ENCODE data around the gene FBXO5.

FBXO5 gene, protein sequence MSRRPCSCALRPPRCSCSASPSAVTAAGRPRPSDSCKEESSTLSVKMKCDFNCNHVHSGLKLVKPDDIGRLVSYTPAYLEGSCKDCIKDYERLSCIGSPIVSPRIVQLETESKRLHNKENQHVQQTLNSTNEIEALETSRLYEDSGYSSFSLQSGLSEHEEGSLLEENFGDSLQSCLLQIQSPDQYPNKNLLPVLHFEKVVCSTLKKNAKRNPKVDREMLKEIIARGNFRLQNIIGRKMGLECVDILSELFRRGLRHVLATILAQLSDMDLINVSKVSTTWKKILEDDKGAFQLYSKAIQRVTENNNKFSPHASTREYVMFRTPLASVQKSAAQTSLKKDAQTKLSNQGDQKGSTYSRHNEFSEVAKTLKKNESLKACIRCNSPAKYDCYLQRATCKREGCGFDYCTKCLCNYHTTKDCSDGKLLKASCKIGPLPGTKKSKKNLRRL

GRCh38 chr6:152982904-152983636, at the start of gene FBXO5:
Gene FBXO5 (minus strand): TSS chr6:152983041. CDS start chr6:152982959, 82 bp downstream.
- H3K27ac ChIP-seq: peak within 1 kb of the TSS; percentile 97
- TF ChIP-seq ZFX (IDR thresholded peaks at IDR 0.05; ENCODE audit: borderline replicate concordance): no peak
- TF ChIP-seq CTCF (IDR thresholded peaks at IDR 0.05): no peak

DNA sequence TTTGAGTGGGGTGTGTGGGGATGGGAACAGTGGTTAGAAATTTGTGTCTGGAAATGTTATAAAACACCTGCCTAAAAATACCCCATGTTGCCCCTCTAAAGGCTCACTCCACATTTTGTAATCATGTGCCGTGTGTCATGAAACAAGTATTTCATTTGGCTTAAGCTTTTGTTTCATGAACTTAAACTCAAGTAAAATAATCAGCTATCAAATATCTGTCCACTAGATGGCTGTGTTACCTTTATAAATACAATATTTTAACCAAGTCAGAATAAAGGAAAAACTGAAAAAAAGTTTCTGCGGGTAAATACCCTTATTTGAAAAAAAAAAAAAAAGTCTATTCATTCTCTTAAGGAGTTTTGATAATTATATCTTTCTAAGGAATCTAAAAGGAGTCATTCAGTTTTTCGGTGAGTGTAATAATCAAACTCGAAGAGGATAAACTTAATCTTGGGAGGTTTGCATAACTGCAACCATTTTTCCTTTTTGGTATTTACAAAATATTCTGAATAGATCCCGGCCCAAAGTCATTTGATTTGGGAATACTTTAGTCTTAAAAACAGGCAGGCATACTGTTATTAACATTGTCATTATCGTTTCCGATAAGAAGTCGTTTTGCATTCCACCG, 49.5 kb upstream of the FBXO5 start:
- peak; percentile 61 for TF ChIP-seq CTCF (IDR thresholded peaks at IDR 0.05)
- no peak for TF ChIP-seq ZFX (IDR thresholded peaks at IDR 0.05; ENCODE audit: borderline replicate concordance)
- no peak overlapping the region for H3K27ac ChIP-seq

GRCh38 chr6:153031335-153031955, 48.6 kb upstream of the FBXO5 start:
- TF ChIP-seq CTCF (IDR thresholded peaks at IDR 0.05) (no peak), ZFX (IDR thresholded peaks at IDR 0.05; ENCODE audit: borderline replicate concordance) (no peak)

DNA sequence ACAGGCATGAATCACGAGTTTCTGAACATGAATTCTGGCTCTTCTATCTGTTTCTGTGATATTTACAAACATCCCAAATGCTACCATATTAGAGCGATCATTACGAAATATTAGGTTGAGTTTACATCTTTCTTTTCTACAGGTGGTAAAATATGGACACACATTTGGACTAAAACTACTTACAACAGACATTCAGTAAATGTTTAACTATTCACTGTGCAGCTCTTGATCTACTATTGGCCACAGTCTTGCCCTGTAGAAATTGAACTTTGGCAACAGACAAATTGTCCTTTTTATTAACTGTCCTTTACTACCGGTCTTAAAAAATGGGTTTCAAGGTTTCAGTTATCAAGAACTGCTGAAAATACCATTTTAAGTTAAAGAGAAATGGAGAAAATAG, 46.1 kb upstream of the FBXO5 start:
- TF ChIP-seq ZFX (IDR thresholded peaks at IDR 0.05; ENCODE audit: borderline replicate concordance): no peak
- TF ChIP-seq CTCF (IDR thresholded peaks at IDR 0.05): no peak
- no peak overlapping the region for H3K27ac ChIP-seq

More at GRCh38 chr6:153031335-153031955, 48.6 kb upstream of the FBXO5 start:
- no peak overlapping the region for H3K27ac ChIP-seq

DNA sequence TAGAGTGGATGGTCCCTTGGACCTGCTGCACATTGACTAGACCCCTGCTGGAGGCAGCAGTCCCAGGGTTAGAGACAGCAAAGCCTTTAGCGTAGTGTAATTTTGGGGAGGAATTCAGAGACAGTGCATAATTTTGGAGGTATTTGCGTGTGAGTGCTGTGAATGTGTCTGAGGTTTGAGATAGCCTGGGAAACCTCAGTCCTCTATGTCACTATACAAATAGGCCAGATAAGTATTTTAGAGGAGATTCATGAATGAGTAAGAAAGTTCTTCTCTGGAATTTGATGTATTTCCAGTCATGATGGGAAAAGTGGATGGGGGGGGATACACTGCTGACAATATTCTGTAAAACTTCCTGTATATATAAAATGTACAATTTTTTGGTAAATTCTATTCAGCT, 45.4 kb upstream of the FBXO5 start:
- H3K27ac ChIP-seq: no peak overlapping the region

GRCh38 chr6:153027480-153027879, 44.6 kb upstream of the FBXO5 start:
- no peak for TF ChIP-seq ZFX (IDR thresholded peaks at IDR 0.05; ENCODE audit: borderline replicate concordance)
- no peak for TF ChIP-seq CTCF (IDR thresholded peaks at IDR 0.05)
- no peak overlapping the region for H3K27ac ChIP-seq

More for the DNA sequence above, 45.4 kb upstream of the FBXO5 start:
- TF ChIP-seq ZFX (IDR thresholded peaks at IDR 0.05; ENCODE audit: borderline replicate concordance) (no peak), CTCF (IDR thresholded peaks at IDR 0.05) (no peak)
